ENCODE measurements around the gene FAM98B. TPM values are rescaled to one million over a fixed set of nuclear protein-coding genes. Genes with fewer than 3 reads are reported as not detected.

Gene FAM98B
- total and polyA plus RNA-seq, 3 donors from 2014 or later: 15.6 to 18.4 (median 16.1) TPM

- no peak for DNase-seq
- TF ChIP-seq, protein P1, sequence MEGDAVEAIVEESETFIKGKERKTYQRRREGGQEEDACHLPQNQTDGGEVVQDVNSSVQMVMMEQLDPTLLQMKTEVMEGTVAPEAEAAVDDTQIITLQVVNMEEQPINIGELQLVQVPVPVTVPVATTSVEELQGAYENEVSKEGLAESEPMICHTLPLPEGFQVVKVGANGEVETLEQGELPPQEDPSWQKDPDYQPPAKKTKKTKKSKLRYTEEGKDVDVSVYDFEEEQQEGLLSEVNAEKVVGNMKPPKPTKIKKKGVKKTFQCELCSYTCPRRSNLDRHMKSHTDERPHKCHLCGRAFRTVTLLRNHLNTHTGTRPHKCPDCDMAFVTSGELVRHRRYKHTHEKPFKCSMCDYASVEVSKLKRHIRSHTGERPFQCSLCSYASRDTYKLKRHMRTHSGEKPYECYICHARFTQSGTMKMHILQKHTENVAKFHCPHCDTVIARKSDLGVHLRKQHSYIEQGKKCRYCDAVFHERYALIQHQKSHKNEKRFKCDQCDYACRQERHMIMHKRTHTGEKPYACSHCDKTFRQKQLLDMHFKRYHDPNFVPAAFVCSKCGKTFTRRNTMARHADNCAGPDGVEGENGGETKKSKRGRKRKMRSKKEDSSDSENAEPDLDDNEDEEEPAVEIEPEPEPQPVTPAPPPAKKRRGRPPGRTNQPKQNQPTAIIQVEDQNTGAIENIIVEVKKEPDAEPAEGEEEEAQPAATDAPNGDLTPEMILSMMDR (IDR thresholded peaks at IDR 0.05): no peak
- TF ChIP-seq POLR2A (IDR thresholded peaks at IDR 0.05): no peak
Observed at GRCh38 chr15:38517312-38517975, 63.5 kb downstream of the FAM98B start.

DNA sequence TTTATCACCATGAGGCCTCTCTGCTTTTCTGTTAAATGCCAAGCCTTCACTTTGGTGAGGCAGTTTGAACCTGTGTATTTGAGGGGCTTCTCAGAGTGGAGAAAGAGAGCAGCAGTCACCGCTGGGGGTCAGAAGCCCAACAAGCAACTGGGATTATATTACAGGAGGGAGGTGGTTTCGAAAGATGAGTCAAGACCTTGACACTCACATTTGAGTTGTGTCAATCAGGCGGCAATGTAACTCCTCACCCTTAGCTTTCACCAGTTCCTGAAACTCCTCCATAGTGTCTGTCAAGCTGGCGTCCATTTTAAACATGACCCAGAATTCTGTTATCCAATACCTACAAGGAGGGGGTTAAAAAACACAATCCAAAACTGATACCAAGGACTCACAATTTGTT is 64.2 kb downstream of the FAM98B start:
- Histone ChIP-seq H3K9me3 (no peaks in the 10 kb centered on the region), H3K4me3 (no peak overlapping the region), H3K27me3 (no peaks in the 10 kb centered on the region), H3K27ac (no peak overlapping the region), H3K36me3 (ENCODE audit: low read depth, missing control alignments) (no peaks in the 10 kb centered on the region), H3K4me1 (no peaks in the 10 kb centered on the region)
- TF ChIP-seq, protein P1 (IDR thresholded peaks at IDR 0.05): no peak
- TF ChIP-seq POLR2A (IDR thresholded peaks at IDR 0.05): no peak
- WGBS, 2 donors: 89 to 97% methylated on average over 4 of the region's 4 CpGs
- no peak for DNase-seq
- intact Hi-C loops (cut with DNase I; ENCODE audit: low total_unique reads): no loop called here

More at GRCh38 chr15:38517312-38517975, 63.5 kb downstream of the FAM98B start:
- Histone ChIP-seq H3K4me3 (no peak overlapping the region), H3K4me1 (no peaks in the 10 kb centered on the region), H3K27ac (no peak overlapping the region), H3K36me3 (ENCODE audit: low read depth, missing control alignments) (no peaks in the 10 kb centered on the region), H3K9me3 (no peaks in the 10 kb centered on the region), H3K27me3 (no peaks in the 10 kb centered on the region)
- 60 to 68% methylated on average over 2 of the region's 2 CpGs for WGBS, 2 donors
- intact Hi-C loops (cut with DNase I; ENCODE audit: low total_unique reads): no loop called here

DNA sequence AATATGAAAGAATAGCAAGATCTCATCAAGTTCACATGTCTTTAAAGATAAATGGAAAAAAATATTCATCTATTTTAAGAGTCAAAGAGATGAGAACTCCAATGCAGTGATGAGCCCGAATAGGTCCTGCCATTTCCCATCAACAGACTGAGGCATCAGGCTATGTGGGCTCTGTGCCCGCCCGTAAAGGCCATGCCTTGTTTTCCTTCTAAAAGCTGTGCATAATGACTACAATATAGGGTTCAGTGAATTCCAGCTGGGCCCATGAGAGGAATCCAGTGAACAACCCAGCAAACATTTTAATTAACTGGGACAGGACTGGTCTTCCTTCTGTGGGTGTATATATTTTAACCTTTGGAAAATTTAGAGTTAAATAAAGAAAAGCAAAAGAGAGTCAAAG is 66.1 kb downstream of the FAM98B start:
- Histone ChIP-seq H3K9me3 (no peaks in the 10 kb centered on the region), H3K27ac (no peak overlapping the region), H3K27me3 (no peaks in the 10 kb centered on the region), H3K4me3 (no peak overlapping the region), H3K4me1 (no peaks in the 10 kb centered on the region), H3K36me3 (ENCODE audit: low read depth, missing control alignments) (no peaks in the 10 kb centered on the region)
- DNase-seq: no peak
- 94 to 96% methylated on average over 3 of the region's 3 CpGs for WGBS, 2 donors
- TF ChIP-seq, protein P1 (IDR thresholded peaks at IDR 0.05): no peak
- TF ChIP-seq POLR2A (IDR thresholded peaks at IDR 0.05): no peak
- intact Hi-C loops (cut with DNase I; ENCODE audit: low total_unique reads): no loop called here

- 70 to 74% methylated on average over 5 of the region's 5 CpGs for WGBS, 2 donors
- TF ChIP-seq, protein P1 (IDR thresholded peaks at IDR 0.05): no peak
- no peak for TF ChIP-seq POLR2A (IDR thresholded peaks at IDR 0.05)
- no peaks in the 10 kb centered on the region for H3K27me3 ChIP-seq
- DNase-seq: no peak
- no peaks in the 10 kb centered on the region for H3K9me3 ChIP-seq
- H3K4me1 ChIP-seq: no peaks in the 10 kb centered on the region
- no peak overlapping the region for H3K27ac ChIP-seq
- no peaks in the 10 kb centered on the region for H3K36me3 ChIP-seq (ENCODE audit: low read depth, missing control alignments)
- no peak overlapping the region for H3K4me3 ChIP-seq
- intact Hi-C loops (cut with DNase I; ENCODE audit: low total_unique reads): no loop called here
Observed at GRCh38 chr15:38521316-38521715, 67.4 kb downstream of the FAM98B start.

DNA sequence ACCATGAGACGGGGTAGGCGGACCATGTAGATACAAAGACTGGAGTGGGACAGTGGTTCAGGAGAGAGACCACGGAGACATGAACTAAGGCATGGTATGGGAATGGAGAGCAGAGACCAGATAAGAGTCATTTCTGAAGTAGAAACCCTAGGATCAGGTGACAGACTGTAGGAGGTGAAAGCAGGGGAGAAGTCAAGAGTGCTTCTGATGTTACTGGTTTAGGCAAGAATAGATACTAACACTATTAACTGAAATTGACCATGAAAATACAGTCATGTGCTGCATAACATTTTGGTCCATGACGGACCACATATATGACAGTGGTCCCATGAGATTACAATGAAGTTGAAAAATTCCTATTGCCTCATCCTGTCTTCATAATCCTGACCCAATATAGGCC is 69.0 kb downstream of the FAM98B start:
- intact Hi-C loops (cut with DNase I; ENCODE audit: low total_unique reads): no loop called here
- no peaks in the 10 kb centered on the region for H3K27me3 ChIP-seq
- H3K4me3 ChIP-seq: no peak overlapping the region
- 83 to 94% methylated on average over 4 of the region's 4 CpGs for WGBS, 2 donors
- H3K27ac ChIP-seq: no peak overlapping the region
- TF ChIP-seq, protein P1 (IDR thresholded peaks at IDR 0.05): no peak
- TF ChIP-seq POLR2A (IDR thresholded peaks at IDR 0.05): no peak
- H3K4me1 ChIP-seq: no peaks in the 10 kb centered on the region
- H3K9me3 ChIP-seq: no peaks in the 10 kb centered on the region
- DNase-seq: no peak
- no peaks in the 10 kb centered on the region for H3K36me3 ChIP-seq (ENCODE audit: low read depth, missing control alignments)

Data from testis (tissue), 3 donors.